HT1080 (cell line): ENCODE results near the gene ANAPC10. TPM values are rescaled to one million over a fixed set of nuclear protein-coding genes. Genes with fewer than 3 reads are reported as not detected.
"Not testable (repeated sequence)": the region's sequence is repeated elsewhere in the genome, so short reads cannot be mapped to it uniquely, and the experiment has no call there.

ENCODE experiments used
- DNase-seq: peaks from one replicate; pipeline ENCODE4 v3.0.0-alpha.2; 2015; ENCODE audit warnings: low read depth
- total RNA-seq: library from RNA; depleted of rRNA; stranded (reverse); fragments of >200 nt; shearing (Covaris generic); gene quantifications from 2 replicates; pipeline ENCODE4 v1.2.3, GENCODE V29; 2014

ANAPC10 gene
- total RNA-seq, 1 experiment from 2014 or later: 31.7 TPM

- peak; percentile 83 for DNase-seq
These were observed 85.2 kb downstream of the ANAPC10 start for GRCh38 chr4:145012841-145013240.

- no peak for DNase-seq
These were observed 86.4 kb downstream of the ANAPC10 start for GRCh38 chr4:145011636-145012035.

GRCh38 chr4:145010315-145010714 is 87.7 kb downstream of the ANAPC10 start:
- not testable (repeated sequence) for DNase-seq

- no peak for DNase-seq
These were observed 94.3 kb downstream of the ANAPC10 start for GRCh38 chr4:145003675-145004074.

GRCh38 chr4:145001635-145002034 is 96.4 kb downstream of the ANAPC10 start:
- no peak for DNase-seq

GRCh38 chr4:145000656-145001055 is 97.3 kb downstream of the ANAPC10 start:
- not testable (repeated sequence) for DNase-seq

- DNase-seq: no peak
These were observed 108.7 kb downstream of the ANAPC10 start for GRCh38 chr4:144989306-144989705.

GRCh38 chr4:144985531-144985930 is 112.5 kb downstream of the ANAPC10 start:
- no peak for DNase-seq

GRCh38 chr4:144985014-144985413 is 113.0 kb downstream of the ANAPC10 start:
- DNase-seq: no peak

- DNase-seq: no peak
These were observed 113.8 kb downstream of the ANAPC10 start for GRCh38 chr4:144984241-144984640.

- no peak for DNase-seq
These were observed 122.3 kb downstream of the ANAPC10 start for GRCh38 chr4:144975718-144976117.

GRCh38 chr4:144970597-144970996 is 127.4 kb downstream of the ANAPC10 start:
- DNase-seq: no peak

GRCh38 chr4:144969821-144970220 is 128.2 kb downstream of the ANAPC10 start:
- DNase-seq: no peak

GRCh38 chr4:144968606-144969005 is 129.4 kb downstream of the ANAPC10 start:
- no peak for DNase-seq

GRCh38 chr4:144967161-144967560 is 130.8 kb downstream of the ANAPC10 start:
- no peak for DNase-seq

GRCh38 chr4:144962300-144962699 is 135.7 kb downstream of the ANAPC10 start:
- no peak for DNase-seq

GRCh38 chr4:144955104-144955503 is 142.9 kb downstream of the ANAPC10 start:
- DNase-seq: peak; percentile 3

- no peak for DNase-seq
These were observed 143.8 kb downstream of the ANAPC10 start for GRCh38 chr4:144954230-144954629.

GRCh38 chr4:144948421-144948820 is 149.6 kb downstream of the ANAPC10 start:
- DNase-seq: no peak

GRCh38 chr4:144948009-144948408 is 150.0 kb downstream of the ANAPC10 start:
- peak; percentile 31 for DNase-seq
